PFSK-1 (cell line): ENCODE data around the gene MCM10.

ENCODE experiments used
- FOXP2 ChIP-seq: optimal IDR thresholded peaks from 2 replicates; pipeline ENCODE3; 2011; ENCODE audit warnings: borderline replicate concordance, control low read depth, inconsistent platforms; ENCODE audit not compliant: insufficient read depth; ENCODE audit errors: extremely low read length, extremely low read depth
- POLR2AphosphoS5 ChIP-seq: IDR thresholded peaks from 2 replicates; pipeline ENCODE4 v1.6.1; 2012; ENCODE audit warnings: low read depth, mild to moderate bottlenecking, control low read depth, low read length, moderate library complexity
- SIN3A ChIP-seq: IDR thresholded peaks from 2 replicates; pipeline ENCODE4 v1.6.1; 2012; ENCODE audit warnings: mild to moderate bottlenecking, low read length, moderate library complexity, borderline replicate concordance; ENCODE audit not compliant: insufficient read depth
- TAF1 ChIP-seq: IDR thresholded peaks from 2 replicates; pipeline ENCODE4 v1.6.1; 2012; ENCODE audit warnings: low read length, control low read depth, borderline replicate concordance; ENCODE audit not compliant: insufficient read depth
- TF ChIP-seq, protein P1 (sequence below), 2 experiments: IDR thresholded peaks; 2 replicates each; pipeline versions ENCODE4 v1.6.1 to v1.8.0; 2011 to 2012; ENCODE audit warnings: low read depth in 2 of 2, low read length in 2 of 2, control low read depth in 1 of 2, inconsistent platforms in 1 of 2, mild to moderate bottlenecking in 1 of 2, moderate library complexity in 1 of 2; ENCODE audit not compliant: insufficient read depth in 1 of 2

MCM10 gene

GRCh38 chr10:13213163-13213562, 51.8 kb downstream of the MCM10 start:
- TF ChIP-seq SIN3A, result no peak
- TF ChIP-seq FOXP2, result no peak
- no peak for TF ChIP-seq POLR2AphosphoS5
- TF ChIP-seq TAF1, result no peak
- TF ChIP-seq, protein P1, sequence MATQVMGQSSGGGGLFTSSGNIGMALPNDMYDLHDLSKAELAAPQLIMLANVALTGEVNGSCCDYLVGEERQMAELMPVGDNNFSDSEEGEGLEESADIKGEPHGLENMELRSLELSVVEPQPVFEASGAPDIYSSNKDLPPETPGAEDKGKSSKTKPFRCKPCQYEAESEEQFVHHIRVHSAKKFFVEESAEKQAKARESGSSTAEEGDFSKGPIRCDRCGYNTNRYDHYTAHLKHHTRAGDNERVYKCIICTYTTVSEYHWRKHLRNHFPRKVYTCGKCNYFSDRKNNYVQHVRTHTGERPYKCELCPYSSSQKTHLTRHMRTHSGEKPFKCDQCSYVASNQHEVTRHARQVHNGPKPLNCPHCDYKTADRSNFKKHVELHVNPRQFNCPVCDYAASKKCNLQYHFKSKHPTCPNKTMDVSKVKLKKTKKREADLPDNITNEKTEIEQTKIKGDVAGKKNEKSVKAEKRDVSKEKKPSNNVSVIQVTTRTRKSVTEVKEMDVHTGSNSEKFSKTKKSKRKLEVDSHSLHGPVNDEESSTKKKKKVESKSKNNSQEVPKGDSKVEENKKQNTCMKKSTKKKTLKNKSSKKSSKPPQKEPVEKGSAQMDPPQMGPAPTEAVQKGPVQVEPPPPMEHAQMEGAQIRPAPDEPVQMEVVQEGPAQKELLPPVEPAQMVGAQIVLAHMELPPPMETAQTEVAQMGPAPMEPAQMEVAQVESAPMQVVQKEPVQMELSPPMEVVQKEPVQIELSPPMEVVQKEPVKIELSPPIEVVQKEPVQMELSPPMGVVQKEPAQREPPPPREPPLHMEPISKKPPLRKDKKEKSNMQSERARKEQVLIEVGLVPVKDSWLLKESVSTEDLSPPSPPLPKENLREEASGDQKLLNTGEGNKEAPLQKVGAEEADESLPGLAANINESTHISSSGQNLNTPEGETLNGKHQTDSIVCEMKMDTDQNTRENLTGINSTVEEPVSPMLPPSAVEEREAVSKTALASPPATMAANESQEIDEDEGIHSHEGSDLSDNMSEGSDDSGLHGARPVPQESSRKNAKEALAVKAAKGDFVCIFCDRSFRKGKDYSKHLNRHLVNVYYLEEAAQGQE (IDR thresholded peaks at IDR 0.05; ENCODE audit: insufficient read depth in 1 of 2, low read depth in 2 of 2, low read length in 2 of 2), result no peak

DNA sequence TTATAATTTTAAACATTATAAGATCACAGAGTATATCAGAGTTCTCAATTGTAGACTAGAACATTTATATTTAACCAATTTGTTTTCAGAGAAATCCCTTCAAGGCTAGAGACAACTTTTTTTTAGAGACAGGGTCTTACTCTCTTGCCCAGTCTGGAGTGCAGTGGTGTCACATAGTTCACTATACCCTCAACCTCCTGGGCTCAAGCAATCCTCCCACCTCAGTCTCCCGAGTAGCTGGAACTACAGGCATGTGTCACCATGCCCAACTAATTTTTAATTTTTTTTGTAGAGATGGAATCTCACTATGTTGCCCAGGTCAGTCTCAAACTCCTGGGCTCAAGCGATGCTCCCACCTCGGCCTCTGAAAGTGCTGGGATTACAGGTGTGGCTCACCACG, 57.5 kb downstream of the MCM10 start:
- TF ChIP-seq FOXP2 (no peak), POLR2AphosphoS5 (no peak), TAF1 (no peak), SIN3A (no peak)
- TF ChIP-seq, protein P1 (IDR thresholded peaks at IDR 0.05; ENCODE audit: insufficient read depth in 1 of 2, low read depth in 2 of 2, low read length in 2 of 2), result no peak

- TF ChIP-seq POLR2AphosphoS5, result no peak
- no peak for TF ChIP-seq FOXP2
- no peak for TF ChIP-seq SIN3A
- TF ChIP-seq, protein P1 (IDR thresholded peaks at IDR 0.05; ENCODE audit: insufficient read depth in 1 of 2, low read depth in 2 of 2, low read length in 2 of 2), result no peak
- no peak for TF ChIP-seq TAF1
Observed at GRCh38 chr10:13219685-13220670, 58.6 kb downstream of the MCM10 start.

- TF ChIP-seq TAF1, result no peak
Observed at GRCh38 chr10:13221572-13221971, 60.2 kb downstream of the MCM10 start.

DNA sequence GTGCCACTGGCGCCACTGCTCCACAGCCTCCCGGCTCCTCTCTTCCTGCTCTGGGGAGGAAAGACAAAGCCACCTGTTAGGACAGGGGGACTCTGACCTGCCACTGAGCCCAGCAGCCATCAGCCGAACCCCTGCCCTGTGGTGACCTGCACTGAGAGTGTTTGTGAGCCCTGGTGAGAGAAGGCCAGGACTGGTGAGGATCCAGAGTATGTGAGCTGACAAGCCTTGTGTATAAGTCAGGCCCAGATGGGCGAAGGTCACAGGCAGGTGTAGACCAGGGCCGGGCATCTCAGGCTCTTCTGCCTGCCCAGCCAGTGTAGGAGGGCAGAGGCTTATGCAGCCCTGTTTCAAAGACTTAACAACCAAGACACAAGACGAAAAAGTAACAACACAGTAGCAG, 60.8 kb downstream of the MCM10 start:
- TF ChIP-seq POLR2AphosphoS5 (no peak), TAF1 (no peak), SIN3A (no peak)

DNA sequence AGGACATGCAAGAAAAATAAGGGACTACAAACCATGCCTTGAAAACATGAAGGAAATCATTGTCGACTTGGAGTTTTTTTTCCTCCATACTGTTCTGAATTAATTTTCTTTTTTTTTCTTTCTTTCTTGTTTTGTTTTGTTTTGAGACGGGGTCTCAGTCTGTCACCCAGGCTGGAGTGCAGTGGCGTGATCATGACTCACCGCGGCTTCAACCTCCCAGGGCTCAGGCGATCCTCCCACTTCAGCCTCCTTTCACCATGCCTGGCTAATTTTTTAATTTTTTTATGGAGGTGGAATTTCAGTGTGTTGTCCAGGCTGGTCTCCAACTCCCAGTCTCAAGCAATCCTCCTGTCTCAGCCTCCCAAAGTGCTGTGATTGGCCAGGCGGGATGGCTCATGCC, 61.2 kb downstream of the MCM10 start:
- no peak for TF ChIP-seq SIN3A
- TF ChIP-seq FOXP2, result no peak
- no peak for TF ChIP-seq TAF1
- no peak for TF ChIP-seq POLR2AphosphoS5
- TF ChIP-seq, protein P1 (IDR thresholded peaks at IDR 0.05; ENCODE audit: insufficient read depth in 1 of 2, low read depth in 2 of 2, low read length in 2 of 2), result no peak
